H1 (cell line): ENCODE data around the gene PBX2. TPM values are rescaled to one million over a fixed set of nuclear protein-coding genes. Genes with fewer than 3 reads are reported as not detected.

Source experiments
- CBX5 ChIP-seq: fragments of 300-800, 300-1000 bp; sonication (generic); IDR thresholded peaks from 2 replicates; pipeline ENCODE4 v1.7.1; 2016; ENCODE audit warnings: antibody characterized with exemption, low read length, low read depth
- GABPA ChIP-seq: IDR thresholded peaks from 2 replicates; pipeline ENCODE4 v1.6.1; 2011; ENCODE audit warnings: mild to moderate bottlenecking, low read length, moderate library complexity, borderline replicate concordance; ENCODE audit not compliant: insufficient read depth
- SP1 ChIP-seq: IDR thresholded peaks from 2 replicates; pipeline ENCODE4 v1.6.1; 2011; ENCODE audit warnings: low read depth, low read length
- SP2 ChIP-seq: IDR thresholded peaks from 2 replicates; pipeline ENCODE4 v1.6.1; 2012; ENCODE audit warnings: mild to moderate bottlenecking, low read length, inconsistent platforms
- TCF12 ChIP-seq: IDR thresholded peaks from 2 replicates; pipeline ENCODE4 v1.6.1; 2011; ENCODE audit warnings: low read depth, mild to moderate bottlenecking, low read length
- polyA plus RNA-seq, 7 experiments: library from polyadenylated mRNA; depleted of rRNA in 3 of 7; stranded (reverse) in 5 of 7; unstranded in 2 of 7; fragments of >200 nt in 5 of 7; fragments of 200-250 nt in 2 of 7; gene quantifications; 1 replicate in 5 of 7; 2 replicates in 1 of 7; 4 replicates in 1 of 7; pipeline versions ENCODE4 v1.2.1 to v1.2.3, GENCODE V29; 2011 to 2013; ENCODE audit warnings: missing spikeins in 2 of 7, mixed read lengths in 2 of 7
- total RNA-seq: library from RNA; stranded (reverse); fragmentation: NEBNext Ultra II Directional; extraction: Animal tissue kit (Norgen Biotek cat#: 25700); gene quantifications from 2 replicates; pipeline ENCODE4 v1.2.1, GENCODE V29; 2021
- TF ChIP-seq, protein P1 (sequence below): IDR thresholded peaks from 2 replicates; pipeline ENCODE4 v1.6.1; 2012; ENCODE audit warnings: low read length, inconsistent platforms

The PBX2 gene
- total and polyA plus RNA-seq, 2 of the 8 experiments (the other 6 are each of a cell fraction or from before 2014, with no cell fraction given) = 102 to 130 TPM

DNA sequence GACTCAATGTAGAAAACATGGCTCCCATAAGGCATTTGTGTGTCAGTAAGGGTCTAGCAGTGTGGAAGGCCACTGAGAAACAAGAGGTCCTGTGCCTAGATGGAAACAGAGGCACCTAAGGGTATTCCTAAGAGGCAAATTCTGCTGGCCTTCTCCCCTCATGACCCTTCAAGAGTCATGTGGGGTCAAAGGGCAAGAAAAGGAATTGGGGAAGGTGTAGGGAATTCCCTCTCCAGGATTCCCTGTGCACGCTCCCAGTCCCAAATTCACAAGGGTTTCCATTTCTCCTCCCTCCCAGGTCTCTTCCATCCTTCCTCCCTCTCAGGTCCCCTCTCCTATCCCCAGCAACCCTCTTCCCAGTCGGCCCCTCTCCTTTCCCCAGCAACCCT lies 14.7 kb downstream of the PBX2 start (continued):
- TF ChIP-seq, protein P1, sequence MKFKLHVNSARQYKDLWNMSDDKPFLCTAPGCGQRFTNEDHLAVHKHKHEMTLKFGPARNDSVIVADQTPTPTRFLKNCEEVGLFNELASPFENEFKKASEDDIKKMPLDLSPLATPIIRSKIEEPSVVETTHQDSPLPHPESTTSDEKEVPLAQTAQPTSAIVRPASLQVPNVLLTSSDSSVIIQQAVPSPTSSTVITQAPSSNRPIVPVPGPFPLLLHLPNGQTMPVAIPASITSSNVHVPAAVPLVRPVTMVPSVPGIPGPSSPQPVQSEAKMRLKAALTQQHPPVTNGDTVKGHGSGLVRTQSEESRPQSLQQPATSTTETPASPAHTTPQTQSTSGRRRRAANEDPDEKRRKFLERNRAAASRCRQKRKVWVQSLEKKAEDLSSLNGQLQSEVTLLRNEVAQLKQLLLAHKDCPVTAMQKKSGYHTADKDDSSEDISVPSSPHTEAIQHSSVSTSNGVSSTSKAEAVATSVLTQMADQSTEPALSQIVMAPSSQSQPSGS = no peak
- TF ChIP-seq CBX5 (no peak), SP2 (no peak), GABPA (no peak), TCF12 (no peak), SP1 (no peak)
